HEK293 (cell line): Measurements from ENCODE around the gene MRPS5.
A peak's percentile ranks its signal among the peaks of the same experiment; 100 is the strongest.

ENCODE experiments used
- CTCF ChIA-PET: fragments of 350-600 bp; formaldehyde crosslinking; extraction: SDS; loops from one replicate; lab custom pipeline; 2021; ENCODE audit warnings: antibody characterized with exemption; lab: Yijun Ruan, JAX
- POLR2A ChIA-PET: fragments of 300-600 bp; formaldehyde crosslinking; extraction: SDS; loops from one replicate; lab custom pipeline; 2020; ENCODE audit warnings: antibody characterized with exemption, inconsistent platforms; lab: Yijun Ruan, JAX
- H3K27ac ChIP-seq: fragments of 200-500 bp; sonication (Bioruptor generic); 2 replicates; pipeline ENCODE4 v1.5.1; 2014; ENCODE audit warnings: low read depth, low read length, control low read depth, inconsistent platforms; ENCODE audit errors: extremely low read depth
- H3K36me3 ChIP-seq, 2 experiments: fragments of 200-500 bp in 1 of 2; sonication (Bioruptor generic) in 1 of 2; 1 replicate in 1 of 2; 2 replicates in 1 of 2; pipeline ENCODE4 v1.5.1; 2014 to 2017; ENCODE audit warnings: inconsistent platforms in 2 of 2, low read length in 2 of 2; ENCODE audit not compliant: control insufficient read depth in 2 of 2, insufficient read depth in 1 of 2
- H3K4me1 ChIP-seq: fragments of 200-500 bp; sonication (Bioruptor generic); 2 replicates; pipeline ENCODE4 v1.5.1; 2014; ENCODE audit warnings: mild to moderate bottlenecking, low read length, inconsistent platforms; ENCODE audit not compliant: control insufficient read depth, insufficient read depth
- H3K4me3 ChIP-seq: 2 replicates; pipeline ENCODE4 v1.5.1; 2011; ENCODE audit warnings: low read depth, mild to moderate bottlenecking, control low read depth, low read length, moderate library complexity
- H3K9me3 ChIP-seq: fragments of 200-500 bp; sonication (Bioruptor generic); 2 replicates; pipeline ENCODE4 v1.5.1; 2014; ENCODE audit warnings: low read depth, low read length, inconsistent platforms; ENCODE audit not compliant: control insufficient read depth, insufficient read depth
- EGR2 ChIP-seq: fragments of 450-650 bp; formaldehyde crosslinking; IDR thresholded peaks from 2 replicates; pipeline ENCODE4 v1.5.1; 2016; ENCODE audit warnings: low read depth, missing biosample characterization, missing genetic modification characterization
- ZFHX2 ChIP-seq: fragments of 450-650 bp; formaldehyde crosslinking; conservative IDR thresholded peaks from 2 replicates; pipeline ENCODE4 v1.5.1; 2016; ENCODE audit warnings: missing biosample characterization, missing genetic modification characterization
- ZSCAN30 ChIP-seq: fragments of 450-650 bp; IDR thresholded peaks from 2 replicates; pipeline ENCODE4 v1.5.1; 2018; ENCODE audit warnings: missing biosample characterization, mild to moderate bottlenecking, missing genetic modification characterization, moderate library complexity

Gene MRPS5

DNA sequence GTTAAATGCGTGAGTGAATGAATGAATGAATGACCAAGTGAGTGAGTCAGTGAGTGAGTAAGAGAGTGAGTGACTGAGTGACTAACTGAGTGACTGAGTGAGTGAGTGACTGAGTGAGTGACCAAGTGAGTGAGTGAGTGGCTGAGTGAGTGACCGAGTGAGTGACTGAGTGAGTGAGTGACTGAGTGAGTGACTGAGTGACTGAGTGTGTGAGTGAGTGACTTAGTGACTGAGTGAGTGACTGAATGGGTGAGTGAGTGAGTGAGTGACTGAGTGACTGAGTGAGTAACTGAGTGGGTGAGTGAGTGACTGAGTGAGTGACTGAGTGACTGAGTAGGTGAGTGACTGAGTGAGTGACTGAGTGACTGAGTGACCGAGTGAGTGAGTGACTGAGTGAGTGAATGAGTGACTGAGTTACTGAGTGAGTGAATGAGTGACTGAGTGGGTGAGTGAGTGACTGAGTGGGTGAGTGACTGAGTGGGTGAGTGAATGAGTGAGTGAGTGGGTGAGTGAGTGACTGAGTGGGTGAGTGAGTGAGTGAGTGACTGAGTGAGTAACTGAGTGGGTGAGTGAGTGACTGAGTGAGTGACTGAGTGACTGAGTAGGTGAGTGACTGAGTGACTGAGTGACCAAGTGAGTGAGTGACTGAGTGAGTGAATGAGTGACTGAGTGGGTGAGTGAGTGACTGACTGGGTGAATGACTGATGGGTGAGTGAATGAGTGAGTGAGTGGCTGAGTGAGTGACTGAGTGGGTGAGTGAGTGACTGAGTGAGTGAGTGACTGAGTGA, 84.8 kb downstream of the MRPS5 start:
- peak; percentile 76 for TF ChIP-seq ZFHX2 (tag by site-specific recombination)
- no peak for TF ChIP-seq ZSCAN30 (tag by site-specific recombination)
- peak; percentile 85 for TF ChIP-seq EGR2 (tag by site-specific recombination)

More for the DNA sequence above, 84.8 kb downstream of the MRPS5 start:
- POLR2A ChIA-PET: no interaction called here
- Histone ChIP-seq H3K4me3 (no peak overlapping the region), H3K27ac (no peak overlapping the region), H3K36me3 (no peaks in the 10 kb centered on the region), H3K4me1 (no peaks in the 10 kb centered on the region), H3K9me3 (no peaks in the 10 kb centered on the region)
- CTCF ChIA-PET: no interaction called here
